H1 (cell line): ENCODE measurements around the gene LGALS4.
"Not testable (repeated sequence)": the region's sequence is repeated elsewhere in the genome, so short reads cannot be mapped to it uniquely, and the experiment has no call there.

Experiments used
- CTCF ChIP-seq, 3 experiments: IDR thresholded peaks; 1 replicate in 2 of 3; 2 replicates in 1 of 3; pipeline versions ENCODE4 v1.5.1 to v1.6.1; 2011; ENCODE audit warnings: low read length in 3 of 3, mild to moderate bottlenecking in 3 of 3, inconsistent platforms in 2 of 3, low read depth in 1 of 3, moderate library complexity in 1 of 3; ENCODE audit not compliant: insufficient read depth in 1 of 3; ENCODE audit errors: control extremely low read depth in 1 of 3
- POLR2A ChIP-seq, 2 experiments: IDR thresholded peaks; 1 replicate in 1 of 2; 2 replicates in 1 of 2; pipeline ENCODE4 v1.6.1; 2011; ENCODE audit warnings: low read depth in 2 of 2, low read length in 2 of 2, mild to moderate bottlenecking in 2 of 2; ENCODE audit errors: control extremely low read depth in 1 of 2
- SP1 ChIP-seq: IDR thresholded peaks from 2 replicates; pipeline ENCODE4 v1.6.1; 2011; ENCODE audit warnings: low read depth, low read length
- TAF1 ChIP-seq: IDR thresholded peaks from 2 replicates; pipeline ENCODE4 v1.6.1; 2011; ENCODE audit warnings: mild to moderate bottlenecking, low read depth, low read length

- not testable (repeated sequence) for TF ChIP-seq POLR2A (IDR thresholded peaks at IDR 0.05; ENCODE audit: control extremely low read depth in 1 of 2, low read depth in 2 of 2, low read length in 2 of 2); SP1; TAF1; CTCF (IDR thresholded peaks at IDR 0.05; ENCODE audit: control extremely low read depth in 1 of 3, insufficient read depth in 1 of 3, low read depth in 1 of 3, low read length in 3 of 3)
These were observed 41.2 kb downstream of the LGALS4 start for GRCh38 chr19:38771569-38771968.
